ENCODE measurements around the gene GPD2.
A peak's percentile ranks its signal among the peaks of the same experiment; 100 is the strongest.

GPD2 gene

GRCh38 chr2:156486147-156486546 lies 50.0 kb downstream of the GPD2 start:
- Histone ChIP-seq H3K36me3 (ENCODE audit: low read depth) (no peaks in the 10 kb centered on the region), H3K27me3 (ENCODE audit: insufficient read depth, poor library complexity, severe bottlenecking) (no peaks in the 10 kb centered on the region), H3K9me3 (ENCODE audit: severe bottlenecking) (no peaks in the 10 kb centered on the region), H3K4me1 (ENCODE audit: insufficient read depth, poor library complexity, severe bottlenecking) (peaks cover 10% of the 10 kb centered on the region), H3K27ac (ENCODE audit: poor library complexity, severe bottlenecking) (no peak overlapping the region), H3K4me3 (ENCODE audit: severe bottlenecking) (no peak overlapping the region)
- DNase-seq (ENCODE audit: low spot score) (no peak), ATAC-seq (ENCODE audit: low read depth) (peak; percentile 90)
- TF ChIP-seq CTCF (IDR thresholded peaks at IDR 0.05; ENCODE audit: poor library complexity, severe bottlenecking) = no peak

DNA sequence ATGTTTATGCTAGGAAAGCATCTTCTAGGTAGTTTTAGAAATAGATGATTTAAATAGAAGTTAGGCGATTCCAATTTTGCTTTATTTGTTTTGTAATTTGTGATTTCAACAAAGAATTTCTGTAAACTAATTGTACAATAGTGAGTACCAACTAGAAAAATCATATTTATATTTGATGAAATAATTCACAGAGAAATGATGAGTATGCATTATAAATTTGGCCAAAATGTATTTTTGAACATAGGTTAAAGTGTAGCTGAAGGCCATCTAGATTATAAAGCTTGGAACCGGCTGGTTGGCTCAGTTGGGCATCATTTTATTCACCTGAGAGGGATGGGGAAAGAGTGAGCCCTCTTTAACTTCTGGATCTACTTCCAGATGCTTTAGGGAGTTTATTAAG lies 50.4 kb downstream of the GPD2 start:
- DNase-seq (ENCODE audit: low spot score) = no peak
- no peak for ATAC-seq (ENCODE audit: low read depth)
- Histone ChIP-seq H3K27me3 (ENCODE audit: insufficient read depth, poor library complexity, severe bottlenecking) (no peaks in the 10 kb centered on the region), H3K27ac (ENCODE audit: poor library complexity, severe bottlenecking) (no peak overlapping the region), H3K4me1 (ENCODE audit: insufficient read depth, poor library complexity, severe bottlenecking) (peaks cover 10% of the 10 kb centered on the region), H3K4me3 (ENCODE audit: severe bottlenecking) (no peak overlapping the region), H3K9me3 (ENCODE audit: severe bottlenecking) (no peaks in the 10 kb centered on the region), H3K36me3 (ENCODE audit: low read depth) (no peaks in the 10 kb centered on the region)
- no peak for TF ChIP-seq CTCF (IDR thresholded peaks at IDR 0.05; ENCODE audit: poor library complexity, severe bottlenecking)

GRCh38 chr2:156489195-156489594 lies 53.0 kb downstream of the GPD2 start:
- ATAC-seq (ENCODE audit: low read depth) = no peak
- Histone ChIP-seq H3K9me3 (ENCODE audit: severe bottlenecking) (no peaks in the 10 kb centered on the region), H3K27ac (ENCODE audit: poor library complexity, severe bottlenecking) (no peak overlapping the region)

GRCh38 chr2:156489750-156490465 lies 53.7 kb downstream of the GPD2 start:
- DNase-seq (ENCODE audit: low spot score) (no peak), ATAC-seq (ENCODE audit: low read depth) (no peak)
- no peaks in the 10 kb centered on the region for H3K9me3 ChIP-seq (ENCODE audit: severe bottlenecking)
- no peak for TF ChIP-seq CTCF (IDR thresholded peaks at IDR 0.05; ENCODE audit: poor library complexity, severe bottlenecking)
- H3K27ac ChIP-seq (ENCODE audit: poor library complexity, severe bottlenecking) = no peak overlapping the region
- H3K36me3 ChIP-seq (ENCODE audit: low read depth) = no peaks in the 10 kb centered on the region
- H3K27me3 ChIP-seq (ENCODE audit: insufficient read depth, poor library complexity, severe bottlenecking) = no peaks in the 10 kb centered on the region
- H3K4me3 ChIP-seq (ENCODE audit: severe bottlenecking) = no peak overlapping the region
- H3K4me1 ChIP-seq (ENCODE audit: insufficient read depth, poor library complexity, severe bottlenecking) = peaks cover 10% of the 10 kb centered on the region

More at GRCh38 chr2:156489195-156489594, 53.0 kb downstream of the GPD2 start:
- DNase-seq (ENCODE audit: low spot score) = no peak
- TF ChIP-seq CTCF (IDR thresholded peaks at IDR 0.05; ENCODE audit: poor library complexity, severe bottlenecking) = no peak
- Histone ChIP-seq H3K4me1 (ENCODE audit: insufficient read depth, poor library complexity, severe bottlenecking) (peaks cover 10% of the 10 kb centered on the region), H3K27me3 (ENCODE audit: insufficient read depth, poor library complexity, severe bottlenecking) (no peaks in the 10 kb centered on the region), H3K4me3 (ENCODE audit: severe bottlenecking) (no peak overlapping the region), H3K36me3 (ENCODE audit: low read depth) (no peaks in the 10 kb centered on the region)

- Histone ChIP-seq H3K4me3 (ENCODE audit: severe bottlenecking) (no peak overlapping the region), H3K27ac (ENCODE audit: poor library complexity, severe bottlenecking) (no peak overlapping the region), H3K36me3 (ENCODE audit: low read depth) (no peaks in the 10 kb centered on the region), H3K4me1 (ENCODE audit: insufficient read depth, poor library complexity, severe bottlenecking) (peaks cover 10% of the 10 kb centered on the region), H3K27me3 (ENCODE audit: insufficient read depth, poor library complexity, severe bottlenecking) (no peaks in the 10 kb centered on the region), H3K9me3 (ENCODE audit: severe bottlenecking) (no peaks in the 10 kb centered on the region)
- no peak for TF ChIP-seq CTCF (IDR thresholded peaks at IDR 0.05; ENCODE audit: poor library complexity, severe bottlenecking)
- ATAC-seq (ENCODE audit: low read depth) (no peak), DNase-seq (ENCODE audit: low spot score) (no peak)
Observed at GRCh38 chr2:156490466-156490840, 54.3 kb downstream of the GPD2 start.
